Myometrial cell (primary cell): ENCODE data around the gene MPZL3. TPM values are rescaled to one million over a fixed set of nuclear protein-coding genes. Genes with fewer than 3 reads are reported as not detected.

Source experiments
- total RNA-seq: library from RNA; depleted of rRNA; stranded (reverse); fragments of >200 nt; gene quantifications from 2 replicates; pipeline ENCODE4 v1.2.3, GENCODE V29; 2015

MPZL3 gene, protein sequence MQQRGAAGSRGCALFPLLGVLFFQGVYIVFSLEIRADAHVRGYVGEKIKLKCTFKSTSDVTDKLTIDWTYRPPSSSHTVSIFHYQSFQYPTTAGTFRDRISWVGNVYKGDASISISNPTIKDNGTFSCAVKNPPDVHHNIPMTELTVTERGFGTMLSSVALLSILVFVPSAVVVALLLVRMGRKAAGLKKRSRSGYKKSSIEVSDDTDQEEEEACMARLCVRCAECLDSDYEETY
- under 0.01 and 0.53 TPM in 2 replicates for total RNA-seq

DNA sequence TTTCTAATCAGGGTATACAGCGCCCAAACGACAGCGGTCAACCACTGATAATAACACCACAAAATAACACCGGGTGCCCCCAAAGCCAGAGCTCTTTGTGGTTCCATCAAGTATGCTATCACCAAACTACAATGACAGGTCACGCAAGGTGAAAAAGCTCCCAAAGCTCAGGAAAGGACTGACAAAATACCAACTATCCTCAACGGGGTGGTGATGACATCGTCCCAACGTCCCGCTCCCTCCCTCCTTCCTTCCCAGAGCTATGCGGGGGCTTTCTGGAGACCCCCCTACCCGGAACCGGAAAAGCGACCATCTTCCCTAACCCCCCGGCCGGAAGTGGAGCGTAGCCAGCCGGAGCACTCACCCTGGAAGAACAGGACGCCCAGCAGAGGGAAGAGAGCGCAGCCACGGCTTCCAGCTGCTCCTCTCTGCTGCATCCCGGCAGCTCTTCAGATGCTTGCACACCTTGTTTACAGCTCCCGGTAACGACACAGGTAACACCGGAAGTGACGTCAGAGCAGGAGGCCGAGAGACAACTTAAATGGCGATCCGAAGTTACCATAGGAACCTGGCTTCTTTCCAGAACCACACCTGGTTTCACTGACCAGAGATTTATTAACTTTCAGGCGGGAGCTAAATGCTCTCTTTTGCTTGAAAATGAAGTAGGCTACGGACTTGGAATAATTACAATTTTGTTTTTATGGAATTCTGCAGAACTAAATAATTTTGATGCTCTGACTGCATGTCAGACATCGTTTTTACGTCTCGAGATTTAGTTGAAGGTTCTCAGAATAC lies at the start of gene MPZL3:
Gene MPZL3, minus strand, starts transcription at position 508 of the 795 bp plus-strand sequence. Its CDS starts 71 bp downstream, at position 437.

GRCh38 chr11:118263695-118264568 lies 11.8 kb upstream of the MPZL3 start, which contains the start of gene MPZL2:
Gene MPZL2 (minus strand): TSS chr11:118264297. CDS start chr11:118264153, 144 bp downstream.

DNA sequence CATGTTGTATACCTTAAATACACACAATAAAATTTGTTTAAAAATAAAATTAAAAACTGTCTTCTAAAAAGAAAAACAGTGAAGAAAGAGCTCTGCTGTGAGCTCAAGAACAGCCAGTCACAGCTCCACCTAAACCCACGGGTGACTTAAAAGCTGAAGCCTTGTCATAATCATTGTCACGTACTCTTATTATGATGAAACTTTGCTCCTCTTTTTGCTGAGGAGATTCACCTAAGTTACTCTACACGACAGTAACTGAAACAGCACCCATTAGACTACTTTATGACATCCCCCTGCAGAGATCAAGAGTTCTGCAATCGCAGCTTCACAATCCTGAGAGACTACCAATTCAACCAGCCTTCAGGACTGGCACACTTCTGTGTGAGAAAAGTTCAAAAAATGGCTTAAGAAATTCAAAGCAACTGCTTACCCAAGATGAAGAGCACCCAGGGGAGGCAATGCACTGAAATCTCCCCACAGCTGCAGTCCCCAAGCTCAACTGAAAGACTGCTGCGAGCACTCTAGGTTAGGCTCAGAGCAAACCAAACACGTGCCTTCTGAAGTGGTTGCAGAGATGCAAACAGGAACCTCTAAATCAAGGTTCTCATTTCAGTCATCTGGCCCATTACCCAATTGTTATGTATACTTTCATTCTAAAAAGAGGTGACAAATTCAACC lies 27.5 kb downstream of the MPZL3 start, which contains the start of gene JAML:
Gene JAML, minus strand, starts transcription at position 501 of the 678 bp plus-strand sequence. CDS start 10,145 bp downstream, outside the sequence.

Other genes with a start within 250 kb of the MPZL3 start
- not detected in 2 replicates for gene TMPRSS4, start 175.3 kb downstream of the MPZL3 start, total RNA-seq
- gene SMIM35, start 165.4 kb downstream of the MPZL3 start, total RNA-seq: not detected in 2 replicates
- not detected in 2 replicates for gene SCN4B, start 99.5 kb downstream of the MPZL3 start, total RNA-seq
- not detected in 2 replicates for gene SCN2B, start 75.7 kb downstream of the MPZL3 start, total RNA-seq
- not detected in 2 replicates for gene JAML, start 27.4 kb downstream of the MPZL3 start, total RNA-seq
- gene MPZL2, start 11.9 kb upstream of the MPZL3 start, total RNA-seq: not detected in 2 replicates
- not detected in 2 replicates for gene CD3E, start 52.4 kb upstream of the MPZL3 start, total RNA-seq
- not detected in 2 replicates for gene CD3D, start 90.3 kb upstream of the MPZL3 start, total RNA-seq
- gene CD3G, start 92.0 kb upstream of the MPZL3 start, total RNA-seq: not detected in 2 replicates
- gene UBE4A, start 107.2 kb upstream of the MPZL3 start, total RNA-seq: 41.2 and 50.5 TPM in 2 replicates
- gene ATP5MG, start 149.2 kb upstream of the MPZL3 start, total RNA-seq: 56.0 and 56.5 TPM in 2 replicates
- 9.8 and 29.6 TPM in 2 replicates for gene KMT2A, start 184.1 kb upstream of the MPZL3 start, total RNA-seq